IMR-90 (cell line): ENCODE results near the gene SEMA5A. TPM values are rescaled to one million over a fixed set of nuclear protein-coding genes. Genes with fewer than 3 reads are reported as not detected.

Source experiments
- ATAC-seq: fragments of 200-7000 bp; cut with Tn5 transposase; 2 replicates; pipeline ENCODE4 v1.9.1; 2020; ENCODE audit warnings: low read depth, mild to moderate bottlenecking, moderate library complexity
- BruUV-seq: library from RNA; stranded (reverse); fragments of 400-500 nt; replicated peaks from 2 replicates; lab custom pipeline; 2021; lab: Mats Ljungman, UMichigan
- CTCF ChIA-PET: fragments of 300-600 bp; formaldehyde crosslinking; extraction: SDS; loops from one replicate; lab custom pipeline; 2021; ENCODE audit warnings: antibody characterized with exemption; lab: Yijun Ruan, JAX
- POLR2A ChIA-PET: fragments of 300-600 bp; sonication (Branson Sonifier 250); formaldehyde crosslinking; loops from one replicate; lab custom pipeline; 2022; ENCODE audit warnings: antibody characterized with exemption; ENCODE audit not compliant: unreplicated experiment; lab: Charles Lee
- DNase-seq: peaks from one replicate; pipeline ENCODE4 v3.0.0; 2013
- H2AFZ ChIP-seq: replicated peaks from 2 replicates; pipeline ENCODE3; 2013; ENCODE audit warnings: low read length, mild to moderate bottlenecking; ENCODE audit not compliant: poor library complexity
- H2AK5ac ChIP-seq: 2 replicates; pipeline ENCODE4 v1.6.1; 2013; ENCODE audit warnings: low read depth, low read length, inconsistent platforms
- H2AK9ac ChIP-seq: replicated peaks from 2 replicates; pipeline ENCODE3; 2013; ENCODE audit warnings: mild to moderate bottlenecking, low read depth, low read length, moderate library complexity; ENCODE audit not compliant: poor library complexity
- H2BK120ac ChIP-seq: 2 replicates; pipeline ENCODE4 v1.6.1; 2013; ENCODE audit warnings: low read depth, low read length, inconsistent platforms
- H2BK15ac ChIP-seq: 3 replicates; pipeline ENCODE4 v1.6.1; 2013; ENCODE audit warnings: low read depth, low read length, inconsistent platforms
- H2BK20ac ChIP-seq: 2 replicates; pipeline ENCODE4 v1.6.1; 2013; ENCODE audit warnings: low read depth, mild to moderate bottlenecking, inconsistent platforms, low read length, moderate library complexity
- H2BK5ac ChIP-seq: 2 replicates; pipeline ENCODE4 v1.6.1; 2013; ENCODE audit warnings: mild to moderate bottlenecking, low read depth, low read length, inconsistent platforms; ENCODE audit not compliant: poor library complexity, severe bottlenecking
- H3K14ac ChIP-seq: replicated peaks from 2 replicates; pipeline ENCODE4 v1.6.1; 2013; ENCODE audit warnings: low read depth, low read length, inconsistent platforms
- H3K18ac ChIP-seq: 2 replicates; pipeline ENCODE4 v1.6.1; 2013; ENCODE audit warnings: low read depth, low read length, control low read depth
- H3K23ac ChIP-seq: 2 replicates; pipeline ENCODE4 v1.6.1; 2013; ENCODE audit warnings: low read depth, low read length, inconsistent platforms
- H3K27ac ChIP-seq: 2 replicates; pipeline ENCODE4 v1.5.1; 2013; ENCODE audit warnings: mild to moderate bottlenecking, control low read depth, low read length; ENCODE audit not compliant: insufficient read depth
- H3K27me3 ChIP-seq: 2 replicates; pipeline ENCODE4 v1.6.1; 2013; ENCODE audit warnings: low read length; ENCODE audit not compliant: control insufficient read depth, insufficient read depth
- H3K36me3 ChIP-seq: 2 replicates; pipeline ENCODE4 v1.6.1; 2013; ENCODE audit warnings: low read length, mixed read lengths; ENCODE audit not compliant: control insufficient read depth, insufficient read depth
- H3K4ac ChIP-seq: 2 replicates; pipeline ENCODE4 v1.6.1; 2013; ENCODE audit warnings: low read depth, low read length, inconsistent platforms
- H3K4me1 ChIP-seq: 2 replicates; pipeline ENCODE4 v1.6.1; 2013; ENCODE audit warnings: low read length, mixed read lengths; ENCODE audit not compliant: control insufficient read depth, insufficient read depth
- H3K4me2 ChIP-seq: 2 replicates; pipeline ENCODE4 v1.6.1; 2013; ENCODE audit warnings: low read depth, mild to moderate bottlenecking, control low read depth, low read length, moderate library complexity
- H3K4me3 ChIP-seq: 2 replicates; pipeline ENCODE4 v1.5.1; 2013; ENCODE audit warnings: low read depth, mild to moderate bottlenecking, control low read depth, low read length, moderate library complexity; ENCODE audit not compliant: insufficient read depth
- H3K56ac ChIP-seq: 2 replicates; pipeline ENCODE4 v1.6.1; 2013; ENCODE audit warnings: low read length, inconsistent platforms; ENCODE audit not compliant: insufficient read depth; ENCODE audit errors: extremely low read depth
- H3K79me1 ChIP-seq, 2 experiments: 2 replicates each; pipeline ENCODE4 v1.6.1; 2013; ENCODE audit warnings: low read length in 2 of 2, inconsistent platforms in 1 of 2, low read depth in 1 of 2
- H3K9ac ChIP-seq: 2 replicates; pipeline ENCODE4 v1.6.1; 2013; ENCODE audit warnings: low read depth, low read length, control low read depth
- H3K9me1 ChIP-seq: 2 replicates; pipeline ENCODE4 v1.6.1; 2013; ENCODE audit warnings: low read length, inconsistent platforms; ENCODE audit not compliant: insufficient read depth
- H3K9me3 ChIP-seq: 2 replicates; pipeline ENCODE4 v1.6.1; 2013; ENCODE audit warnings: low read length; ENCODE audit not compliant: control insufficient read depth, insufficient read depth
- H4K20me1 ChIP-seq: 2 replicates; pipeline ENCODE4 v1.6.1; 2013; ENCODE audit warnings: low read length, inconsistent platforms; ENCODE audit not compliant: insufficient read depth
- H4K5ac ChIP-seq: 2 replicates; pipeline ENCODE4 v1.6.1; 2013; ENCODE audit warnings: mild to moderate bottlenecking, low read depth, low read length, control low read depth
- H4K8ac ChIP-seq, 2 experiments: 2 replicates each; pipeline ENCODE4 v1.6.1; 2013; ENCODE audit warnings: low read depth in 2 of 2, low read length in 2 of 2, control low read depth in 1 of 2, inconsistent platforms in 1 of 2
- H4K91ac ChIP-seq: 2 replicates; pipeline ENCODE4 v1.6.1; 2013; ENCODE audit warnings: low read depth, low read length, inconsistent platforms; ENCODE audit not compliant: insufficient read depth
- BHLHE40 ChIP-seq: fragments of 150-350 bp; IDR thresholded peaks from 2 replicates; pipeline ENCODE4 v1.6.1; 2016; ENCODE audit warnings: mild to moderate bottlenecking, low read depth, low read length
- CEBPB ChIP-seq: IDR thresholded peaks from 2 replicates; pipeline ENCODE4 v1.6.1; 2012; ENCODE audit warnings: low read depth, low read length, improper control_type of control experiment
- CHD1 ChIP-seq: IDR thresholded peaks from 2 replicates; pipeline ENCODE4 v1.6.1; 2012; ENCODE audit warnings: low read depth, low read length, improper control_type of control experiment
- FOS ChIP-seq: fragments of 150-350 bp; IDR thresholded peaks from 2 replicates; pipeline ENCODE4 v1.6.1; 2016; ENCODE audit warnings: low read depth, low read length
- MAFK ChIP-seq: IDR thresholded peaks from 2 replicates; pipeline ENCODE4 v1.6.1; 2012; ENCODE audit warnings: low read depth, low read length, improper control_type of control experiment
- MAZ ChIP-seq: IDR thresholded peaks from 2 replicates; pipeline ENCODE4 v1.6.1; 2012; ENCODE audit warnings: low read depth, mild to moderate bottlenecking, low read length, improper control_type of control experiment, moderate library complexity, borderline replicate concordance
- MXI1 ChIP-seq: IDR thresholded peaks from 2 replicates; pipeline ENCODE4 v1.6.1; 2012; ENCODE audit warnings: low read depth, mild to moderate bottlenecking, low read length, moderate library complexity, borderline replicate concordance
- NFE2L2 ChIP-seq: fragments of 150-350 bp; IDR thresholded peaks from 2 replicates; pipeline ENCODE4 v1.6.1; 2016; ENCODE audit warnings: low read depth, mild to moderate bottlenecking, low read length
- POLR2A ChIP-seq: IDR thresholded peaks from 2 replicates; pipeline ENCODE4 v1.6.1; 2012; ENCODE audit warnings: mild to moderate bottlenecking, low read depth, low read length
- RAD21 ChIP-seq: IDR thresholded peaks from 2 replicates; pipeline ENCODE4 v1.6.1; 2012; ENCODE audit warnings: low read length, improper control_type of control experiment
- RCOR1 ChIP-seq: IDR thresholded peaks from 2 replicates; pipeline ENCODE4 v1.6.1; 2012; ENCODE audit warnings: mild to moderate bottlenecking, low read length, improper control_type of control experiment; ENCODE audit not compliant: insufficient replicate concordance
- RFX5 ChIP-seq: IDR thresholded peaks from 2 replicates; pipeline ENCODE4 v1.8.0; 2012; ENCODE audit warnings: low read depth, mild to moderate bottlenecking, low read length, moderate library complexity
- SMC3 ChIP-seq: fragments of 150-350 bp; IDR thresholded peaks from 2 replicates; pipeline ENCODE4 v1.6.1; 2016; ENCODE audit warnings: low read depth, mild to moderate bottlenecking, antibody characterized with exemption, low read length, moderate library complexity
- WGBS, 2 experiments: methylation state at CpG; one replicate each; pipeline versions ENCODE4 v1.1.5 to v1.1.7; 2013; ENCODE audit warnings: missing lambda C conversion rate in 2 of 2; ENCODE audit not compliant: insufficient read length in 1 of 2; ENCODE audit errors: extremely low coverage in 2 of 2; 5-methylcytosine and 5-hydroxymethylcytosine counted together
- dilution Hi-C: fragments of 300-500 bp; cut with HindIII; formaldehyde crosslinking; loops from one replicate; pipeline ENCODE4 v1.14.3; 2018; ENCODE audit warnings: low sequenced_read_pairs; ENCODE audit not compliant: unreplicated experiment
- in situ Hi-C: fragments of 300-500 bp; cut with MboI; formaldehyde crosslinking; loops from 3 replicates; pipeline ENCODE4 v1.14.3; 2019; ENCODE audit warnings: low sequenced_read_pairs, inconsistent platforms, mixed read lengths
- intact Hi-C: fragments of 100-400 bp; cut with micrococcal nuclease; formaldehyde crosslinking; loops from 2 replicates; pipeline ENCODE4 v1.10.0; 2022
- polyA plus RNA-seq, 3 experiments: library from polyadenylated mRNA; depleted of rRNA; stranded (reverse); fragments of >200 nt; gene quantifications; 2 replicates each; pipeline ENCODE4 v1.2.3, GENCODE V29; 2012; ENCODE audit warnings: low replicate concordance in 1 of 3
- total RNA-seq: library from RNA; depleted of rRNA; stranded (reverse); fragments of >200 nt; gene quantifications from 2 replicates; pipeline ENCODE4 v1.2.3, GENCODE V29; 2012
- TF ChIP-seq, protein P1 (sequence below): fragments of 150-350 bp; IDR thresholded peaks from 2 replicates; pipeline ENCODE4 v1.6.1; 2017; ENCODE audit warnings: mild to moderate bottlenecking, antibody characterized with exemption, low read length, low read depth
- TF ChIP-seq, protein P2 (sequence below): conservative IDR thresholded peaks from 2 replicates; pipeline ENCODE4 v1.5.1; 2012; ENCODE audit warnings: mild to moderate bottlenecking, low read depth, low read length, improper control_type of control experiment
- TF ChIP-seq, protein P3 (sequence below): fragments of 150-350 bp; IDR thresholded peaks from 2 replicates; pipeline ENCODE4 v1.6.1; 2016; ENCODE audit warnings: low read depth, mild to moderate bottlenecking, low read length, moderate library complexity, borderline replicate concordance

The SEMA5A gene
- total and polyA plus RNA-seq, 2 of the 4 experiments (the other 2 are of a cell fraction): 8.2 to 9.9 TPM

DNA sequence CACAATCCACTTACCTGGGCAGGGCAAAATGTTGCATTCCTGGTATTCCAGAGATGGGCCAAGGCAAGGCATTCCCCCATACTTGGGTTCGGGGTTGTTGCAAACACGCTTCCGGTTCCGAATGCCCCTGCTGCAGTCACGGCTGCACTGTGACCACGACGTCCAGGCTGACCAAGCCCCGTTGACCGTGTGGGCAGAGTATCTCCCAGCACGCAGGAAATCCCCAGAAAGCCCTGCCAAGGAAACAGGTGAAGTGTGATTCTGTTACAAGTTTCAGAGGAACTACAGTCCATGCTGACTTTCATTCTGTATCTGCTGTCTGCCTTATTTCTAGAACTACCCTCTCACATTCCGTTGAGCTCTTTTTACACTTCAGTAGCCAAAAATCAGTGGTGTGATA lies 483.0 kb downstream of the SEMA5A start:
- Histone ChIP-seq H3K56ac (no peak overlapping the region), H3K4me1 (peaks cover 16% of the 10 kb centered on the region), H3K9me1 (peaks cover 13% of the 10 kb centered on the region), H4K20me1 (no peaks in the 10 kb centered on the region), H2AK9ac (no peak overlapping the region), H2BK5ac (no peak overlapping the region), H3K4me2 (no peak overlapping the region), H3K9ac (no peak overlapping the region), H3K18ac (peak overlapping the region; percentile 7), H4K5ac (peak overlapping the region; percentile 9; the same call in 1 of the 2 replicates), H3K79me1 (peaks cover 0 to 25% of the 10 kb centered on the region in 2 experiments; a peak in 2 of 4 replicates), H3K23ac (no peak overlapping the region), H4K8ac (no peak overlapping the region), H3K9me3 (no peaks in the 10 kb centered on the region), H2BK20ac (peak overlapping the region; percentile 55; the same call in 1 of the 2 replicates), H4K91ac (peak overlapping the region; percentile 50), H3K4me3 (no peak overlapping the region), H2AK5ac (peak overlapping the region; percentile 59), H2BK15ac (peak overlapping the region; percentile 58), H2BK120ac (peak overlapping the region; percentile 16; the same call in 1 of the 2 replicates), H3K27me3 (no peaks in the 10 kb centered on the region), H3K36me3 (peaks cover 16% of the 10 kb centered on the region), H3K14ac (0 out of 2 replicates have a peak overlapping the region, but pooled peaks have one; percentile 19), H2AFZ (no peak overlapping the region), H3K4ac (peak overlapping the region; percentile 3), H3K27ac (no peak overlapping the region)
- ATAC-seq: no peak
- WGBS, 2 experiments: no CpG with 5 or more reads among the region's 11 CpGs
- dilution Hi-C loops (no loop called here), intact Hi-C loops (loop anchor here (10.0 kb wide), 1 partner anchor 482 kb away; the partner anchor contains the start of gene SEMA5A), in situ Hi-C loops (loop anchor here (25.0 kb wide), 1 partner anchor 1176 kb away; no protein-coding TSS in a partner anchor)
- ChIA-PET CTCF (interaction anchor here (0.9 kb wide), 1 partner anchor 16 kb away, joined by 3 read pairs; no protein-coding TSS in a partner anchor), POLR2A (no interaction called here)
- DNase-seq: no peak
- TF ChIP-seq POLR2A: no peak
- no peak for TF ChIP-seq CEBPB
- TF ChIP-seq SMC3: no peak
- TF ChIP-seq MAFK: no peak
- no peak for TF ChIP-seq FOS
- no peak for TF ChIP-seq NFE2L2
- no peak for TF ChIP-seq RAD21
- TF ChIP-seq, protein P1, sequence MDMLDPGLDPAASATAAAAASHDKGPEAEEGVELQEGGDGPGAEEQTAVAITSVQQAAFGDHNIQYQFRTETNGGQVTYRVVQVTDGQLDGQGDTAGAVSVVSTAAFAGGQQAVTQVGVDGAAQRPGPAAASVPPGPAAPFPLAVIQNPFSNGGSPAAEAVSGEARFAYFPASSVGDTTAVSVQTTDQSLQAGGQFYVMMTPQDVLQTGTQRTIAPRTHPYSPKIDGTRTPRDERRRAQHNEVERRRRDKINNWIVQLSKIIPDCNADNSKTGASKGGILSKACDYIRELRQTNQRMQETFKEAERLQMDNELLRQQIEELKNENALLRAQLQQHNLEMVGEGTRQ: no peak
- TF ChIP-seq, protein P2, sequence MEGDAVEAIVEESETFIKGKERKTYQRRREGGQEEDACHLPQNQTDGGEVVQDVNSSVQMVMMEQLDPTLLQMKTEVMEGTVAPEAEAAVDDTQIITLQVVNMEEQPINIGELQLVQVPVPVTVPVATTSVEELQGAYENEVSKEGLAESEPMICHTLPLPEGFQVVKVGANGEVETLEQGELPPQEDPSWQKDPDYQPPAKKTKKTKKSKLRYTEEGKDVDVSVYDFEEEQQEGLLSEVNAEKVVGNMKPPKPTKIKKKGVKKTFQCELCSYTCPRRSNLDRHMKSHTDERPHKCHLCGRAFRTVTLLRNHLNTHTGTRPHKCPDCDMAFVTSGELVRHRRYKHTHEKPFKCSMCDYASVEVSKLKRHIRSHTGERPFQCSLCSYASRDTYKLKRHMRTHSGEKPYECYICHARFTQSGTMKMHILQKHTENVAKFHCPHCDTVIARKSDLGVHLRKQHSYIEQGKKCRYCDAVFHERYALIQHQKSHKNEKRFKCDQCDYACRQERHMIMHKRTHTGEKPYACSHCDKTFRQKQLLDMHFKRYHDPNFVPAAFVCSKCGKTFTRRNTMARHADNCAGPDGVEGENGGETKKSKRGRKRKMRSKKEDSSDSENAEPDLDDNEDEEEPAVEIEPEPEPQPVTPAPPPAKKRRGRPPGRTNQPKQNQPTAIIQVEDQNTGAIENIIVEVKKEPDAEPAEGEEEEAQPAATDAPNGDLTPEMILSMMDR: no peak
- no peak for TF ChIP-seq RCOR1
- no peak for TF ChIP-seq RFX5
- no peak for TF ChIP-seq MAZ
- no peak for TF ChIP-seq MXI1
- no peak for TF ChIP-seq BHLHE40
- TF ChIP-seq, protein P3, sequence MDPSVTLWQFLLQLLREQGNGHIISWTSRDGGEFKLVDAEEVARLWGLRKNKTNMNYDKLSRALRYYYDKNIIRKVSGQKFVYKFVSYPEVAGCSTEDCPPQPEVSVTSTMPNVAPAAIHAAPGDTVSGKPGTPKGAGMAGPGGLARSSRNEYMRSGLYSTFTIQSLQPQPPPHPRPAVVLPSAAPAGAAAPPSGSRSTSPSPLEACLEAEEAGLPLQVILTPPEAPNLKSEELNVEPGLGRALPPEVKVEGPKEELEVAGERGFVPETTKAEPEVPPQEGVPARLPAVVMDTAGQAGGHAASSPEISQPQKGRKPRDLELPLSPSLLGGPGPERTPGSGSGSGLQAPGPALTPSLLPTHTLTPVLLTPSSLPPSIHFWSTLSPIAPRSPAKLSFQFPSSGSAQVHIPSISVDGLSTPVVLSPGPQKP: no peak
- no peak for TF ChIP-seq CHD1
- no TSS peak for BruUV-seq
